Activated CD8-positive, alpha-beta memory T cell treated with anti-CD3 and anti-CD28 coated beads, Interleukin-2, amount 50 U/mL, for 24 hours (primary cell): ENCODE measurements around the gene CTIF.

Source experiments
- DNase-seq: peaks from one replicate; pipeline ENCODE4 v3.0.0-alpha.2; 2020; ENCODE audit errors: extremely low read depth

The CTIF gene

GRCh38 chr18:48751727-48752468, 213.1 kb downstream of the CTIF start:
- DNase-seq = no peak

- no peak for DNase-seq
Observed at GRCh38 chr18:48752478-48752877, 213.6 kb downstream of the CTIF start.

DNA sequence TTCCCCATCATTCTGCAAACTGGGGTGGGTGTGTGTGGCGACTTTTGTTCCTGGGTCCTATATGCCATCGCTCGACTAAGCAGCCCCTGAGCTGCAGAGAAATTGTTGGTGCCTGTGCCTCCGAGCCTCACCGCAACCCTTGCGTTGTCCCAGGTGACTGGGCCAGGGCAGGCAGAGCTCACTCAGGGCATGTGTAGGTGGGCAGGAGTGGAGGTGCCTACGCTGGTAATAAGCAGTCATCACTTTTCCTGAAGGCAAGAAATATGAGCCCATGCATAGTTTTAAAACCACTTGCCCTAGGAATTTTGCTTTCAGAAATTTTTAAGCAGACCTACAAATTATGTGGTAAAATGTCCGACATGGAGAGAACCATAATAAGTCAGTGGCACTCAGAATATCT, 214.1 kb downstream of the CTIF start:
- no peak for DNase-seq

DNA sequence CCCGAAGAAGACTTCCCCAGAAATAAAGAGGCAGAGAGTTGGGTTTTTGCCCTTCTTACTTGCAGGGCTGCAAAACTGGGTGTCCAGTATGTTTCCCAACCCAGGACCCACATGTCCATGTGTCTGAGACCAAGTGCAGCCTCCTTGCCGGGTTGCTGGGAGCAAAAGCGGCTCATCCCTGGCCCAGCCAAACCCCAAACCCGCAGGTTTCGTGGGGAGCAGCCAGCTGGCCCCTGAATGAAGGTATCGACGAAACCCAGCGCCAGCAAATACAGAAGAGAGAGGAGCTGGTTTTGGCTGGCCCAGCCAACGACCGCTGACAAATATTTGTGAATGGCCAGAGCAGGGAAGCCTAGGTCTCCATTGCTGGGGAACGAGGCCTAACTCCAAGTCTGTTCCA, 214.9 kb downstream of the CTIF start:
- DNase-seq = no peak

DNA sequence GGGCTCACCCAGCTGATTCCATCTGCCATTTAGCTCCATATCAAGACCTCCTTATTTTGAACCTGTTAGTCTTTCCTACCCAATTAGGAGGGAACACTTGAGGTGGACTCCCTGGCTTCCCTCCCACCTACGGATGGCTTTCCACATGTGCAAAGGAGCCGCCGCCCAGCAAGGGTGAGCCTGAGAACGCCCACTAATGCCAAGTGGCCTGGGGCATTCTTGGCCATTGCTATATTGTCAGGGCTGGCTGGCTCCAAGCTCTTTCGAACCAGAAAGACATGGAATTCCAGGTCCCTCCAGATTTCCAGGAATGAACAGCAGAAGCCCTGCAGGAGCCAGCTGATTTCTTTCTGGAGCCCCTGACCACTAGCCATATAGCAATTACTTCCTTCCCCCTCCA, 215.7 kb downstream of the CTIF start:
- DNase-seq = no peak

- DNase-seq = no peak
Observed at GRCh38 chr18:48754993-48755473, 216.2 kb downstream of the CTIF start.

GRCh38 chr18:48756511-48757226, 217.8 kb downstream of the CTIF start:
- DNase-seq = no peak

DNA sequence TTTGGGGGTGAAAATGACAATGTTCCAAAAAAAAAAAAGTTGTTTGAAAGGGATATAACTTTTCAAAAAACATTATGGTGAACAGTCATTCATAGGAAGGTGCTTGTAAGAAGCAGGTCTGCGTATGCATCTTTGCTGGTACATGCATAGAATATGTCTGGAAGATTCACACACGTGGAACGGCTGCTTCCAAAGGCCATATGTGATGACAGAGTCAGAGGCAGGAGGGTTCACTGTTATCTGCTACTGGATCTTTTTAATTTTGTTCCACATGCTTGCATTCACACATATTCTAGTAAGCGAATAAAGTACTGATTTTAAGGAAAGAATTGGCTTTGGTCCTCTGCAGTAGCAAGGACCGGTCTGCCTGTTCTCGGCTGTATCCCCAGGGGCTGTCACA, 218.5 kb downstream of the CTIF start:
- DNase-seq = no peak

DNA sequence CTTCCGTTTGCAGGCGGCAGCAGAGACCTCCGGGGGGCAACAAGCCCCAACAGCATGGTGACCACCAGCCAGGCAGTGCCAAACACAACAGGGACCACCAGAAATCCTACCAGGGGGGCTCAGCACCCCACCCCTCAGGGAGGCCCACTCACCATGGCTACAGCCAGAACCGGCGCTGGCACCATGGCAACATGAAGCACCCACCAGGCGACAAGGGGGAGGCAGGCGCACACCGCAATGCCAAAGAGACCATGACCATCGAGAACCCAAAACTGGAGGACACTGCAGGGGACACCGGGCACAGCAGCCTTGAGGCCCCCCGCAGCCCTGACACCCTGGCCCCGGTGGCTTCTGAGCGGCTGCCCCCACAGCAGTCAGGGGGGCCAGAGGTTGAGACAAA, 219.1 kb downstream of the CTIF start:
- DNase-seq = no peak

DNA sequence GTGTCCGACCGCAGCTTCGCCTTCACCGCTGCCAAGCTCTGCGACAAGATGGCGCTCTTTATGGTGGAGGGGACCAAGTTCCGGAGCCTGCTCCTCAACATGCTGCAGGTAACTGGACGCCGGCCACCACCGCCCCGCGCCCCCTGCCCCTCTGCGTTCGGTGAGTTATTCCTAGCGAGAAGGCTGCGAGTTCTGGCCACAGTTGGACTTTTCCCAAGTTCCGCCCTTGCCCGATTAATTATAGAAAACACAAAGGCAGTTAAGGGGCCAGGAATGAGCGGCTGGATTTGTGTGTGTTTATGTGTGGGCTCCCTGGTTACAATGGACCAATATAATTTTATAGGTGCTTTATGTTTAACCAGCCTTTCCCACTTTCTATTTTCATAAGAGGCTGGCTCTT, 222.8 kb downstream of the CTIF start:
- no peak for DNase-seq

- DNase-seq = no peak
Observed at GRCh38 chr18:48762022-48762421, 223.2 kb downstream of the CTIF start.

DNA sequence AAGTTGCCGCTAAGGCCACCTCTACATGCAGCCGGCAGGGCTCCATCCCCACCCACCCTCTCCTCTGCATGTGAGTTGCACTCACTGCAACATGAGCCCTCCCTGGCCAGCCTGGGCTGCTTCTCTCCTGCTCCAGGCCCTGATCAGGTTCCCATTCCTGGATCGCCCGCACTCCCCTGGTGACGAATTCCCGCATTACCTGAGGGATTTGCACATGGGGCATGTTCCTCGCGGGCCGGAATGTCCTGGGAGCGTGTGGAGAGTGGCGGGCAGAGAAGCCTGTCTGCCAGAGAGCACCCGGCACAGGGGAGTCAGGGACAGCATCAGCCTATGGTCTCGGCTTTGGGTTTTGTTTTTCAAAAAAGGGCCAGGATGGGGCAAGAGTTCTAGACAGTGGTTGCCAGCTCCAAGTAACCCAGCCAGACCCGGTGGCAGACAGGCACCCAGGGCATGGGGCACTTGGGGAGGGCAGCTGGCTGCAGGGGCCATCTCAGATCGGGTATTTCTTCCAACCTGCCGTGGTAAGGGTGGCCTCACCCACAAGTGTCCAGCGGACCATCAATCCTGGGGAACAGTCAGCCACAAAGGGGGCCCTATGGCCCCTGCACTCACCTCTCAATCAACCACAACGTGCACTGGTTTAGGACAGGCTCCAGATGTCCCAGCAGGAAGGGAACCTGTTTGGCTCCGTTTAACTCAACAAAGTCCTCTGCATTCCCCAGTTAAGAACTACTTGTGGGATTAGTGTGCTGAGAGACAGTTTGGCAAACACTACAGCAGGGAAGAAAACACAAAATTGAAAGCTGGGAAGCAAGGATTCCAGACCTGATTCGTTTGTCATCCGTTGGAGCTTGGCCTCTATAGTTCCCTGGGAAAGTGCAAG, 224.2 kb downstream of the CTIF start:
- DNase-seq = no peak

DNA sequence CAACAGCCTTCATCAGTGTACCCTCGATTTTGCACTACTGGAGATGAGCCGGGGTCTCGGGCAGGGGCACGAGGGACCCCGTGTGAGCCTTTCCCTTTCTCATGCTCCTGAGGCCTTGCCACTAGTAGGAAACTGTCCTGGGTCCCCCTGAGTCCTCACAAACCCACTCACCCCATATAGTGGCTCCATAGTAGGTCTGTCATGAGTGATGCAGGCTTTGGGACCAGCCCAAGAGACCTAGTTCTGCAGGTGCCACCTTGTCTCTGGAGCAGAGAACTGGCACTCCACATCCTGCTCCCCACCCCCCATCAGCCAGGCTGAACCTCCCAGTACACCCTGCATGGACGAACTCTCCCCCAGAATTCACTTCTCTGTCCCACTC, 224.9 kb downstream of the CTIF start:
- DNase-seq = no peak

DNA sequence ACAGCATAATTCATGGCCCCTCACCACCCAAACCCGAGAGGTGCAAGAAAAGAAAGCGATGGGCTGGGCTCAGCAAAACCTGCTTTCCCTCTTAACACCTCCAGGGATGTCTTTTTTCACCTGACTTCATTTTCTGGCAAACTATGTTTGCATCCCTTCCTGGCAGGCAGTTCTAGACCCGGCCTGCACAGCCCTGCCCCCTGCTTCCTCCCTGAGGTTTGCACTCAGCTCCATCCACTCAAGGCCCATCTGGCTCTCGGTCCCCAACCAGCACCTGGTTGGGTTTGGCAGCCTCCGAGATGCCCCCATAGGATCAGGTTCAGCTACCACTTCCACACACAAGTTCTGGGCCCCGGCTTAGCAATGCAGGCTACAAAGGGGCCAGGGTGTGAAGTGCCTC, 226.2 kb downstream of the CTIF start:
- no peak for DNase-seq

- DNase-seq = no peak
Observed at GRCh38 chr18:48766026-48766425, 227.2 kb downstream of the CTIF start.

DNA sequence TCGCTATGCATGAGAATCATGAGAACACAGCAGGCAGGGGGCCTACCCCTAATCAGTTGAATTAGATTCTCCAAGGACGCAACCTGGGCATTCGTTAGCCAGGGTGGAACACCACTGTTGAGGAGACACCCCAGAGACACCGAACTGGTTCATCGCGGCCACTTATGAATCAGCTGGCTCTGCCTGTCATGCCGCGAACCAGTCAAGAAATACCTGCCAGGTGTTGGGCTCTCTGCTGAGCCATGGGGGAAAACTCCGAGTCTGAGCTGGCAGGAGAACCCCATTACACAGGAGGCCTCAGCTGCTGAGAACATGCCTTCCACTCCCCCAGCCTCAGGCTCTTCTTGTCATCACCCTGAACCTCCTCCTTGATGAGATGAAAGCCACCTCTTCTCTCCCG, 227.7 kb downstream of the CTIF start:
- DNase-seq = no peak

DNA sequence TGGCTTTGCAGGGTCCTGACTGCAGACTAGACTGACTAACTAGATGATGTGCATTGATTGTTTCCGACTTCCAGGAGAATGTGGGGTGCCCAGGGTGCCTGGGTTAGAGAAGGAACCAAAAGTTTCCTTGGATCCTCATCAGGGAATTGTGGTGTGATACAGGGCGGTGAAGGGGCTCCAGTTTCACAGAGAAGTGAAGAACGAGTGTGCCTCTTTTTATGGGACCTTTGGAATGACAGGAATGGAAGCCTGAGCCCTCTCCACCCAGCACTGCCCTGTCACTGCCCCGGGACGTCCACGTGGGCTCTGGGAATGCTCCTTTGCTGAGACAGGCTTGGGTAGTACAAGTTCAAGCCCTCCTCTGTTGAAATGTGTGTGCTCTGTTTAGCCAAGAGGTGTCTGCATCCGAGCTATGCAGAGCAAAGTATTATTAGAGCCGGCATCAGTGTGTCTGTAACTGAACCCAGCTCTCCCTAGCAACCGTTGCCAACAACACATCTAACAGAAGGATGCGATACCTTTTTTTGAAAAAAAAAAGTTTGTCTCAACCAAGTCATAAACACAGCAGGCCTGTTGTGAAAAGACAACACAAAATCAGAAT, 228.4 kb downstream of the CTIF start:
- DNase-seq = no peak

- DNase-seq = no peak
Observed at GRCh38 chr18:48769006-48769636, 230.3 kb downstream of the CTIF start.

GRCh38 chr18:48770243-48770642, 231.4 kb downstream of the CTIF start:
- no peak for DNase-seq

GRCh38 chr18:48771641-48772375, 233.0 kb downstream of the CTIF start:
- DNase-seq = no peak

DNA sequence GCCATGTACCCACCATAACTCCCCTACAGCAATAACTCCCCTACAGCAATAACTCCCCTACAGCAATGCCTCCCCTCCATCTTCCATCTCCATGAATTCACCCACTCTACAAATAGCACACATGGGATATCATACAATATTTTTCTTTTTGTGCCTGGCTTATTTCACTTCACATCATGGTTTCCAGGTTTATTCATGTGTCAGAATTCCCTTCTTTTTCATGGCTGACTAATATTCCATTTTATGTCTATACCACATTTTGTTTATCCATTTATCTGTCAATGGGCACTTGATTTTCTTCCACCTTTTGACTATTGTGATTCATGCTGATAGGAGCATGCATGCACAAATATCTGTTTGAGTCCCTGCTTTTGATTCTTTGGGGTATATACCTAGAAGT, 233.6 kb downstream of the CTIF start:
- no peak for DNase-seq
